Immature natural killer cell (primary cell): ENCODE results near the gene GUK1. TPM values are rescaled to one million over a fixed set of nuclear protein-coding genes. Genes with fewer than 3 reads are reported as not detected.
"Not testable (repeated sequence)": the region's sequence is repeated elsewhere in the genome, so short reads cannot be mapped to it uniquely, and the experiment has no call there.

Experiments used
- DNase-seq, 3 donors: peaks; one replicate each; pipeline ENCODE4 v3.0.0; 2022; ENCODE audit warnings: mixed read lengths in 1 of 3
- H3K27ac Mint-ChIP-seq, 6 donors: one replicate each; pipeline ENCODE4 v1.8.0; 2020; ENCODE audit warnings: mixed read lengths in 6 of 6, mild to moderate bottlenecking in 5 of 6, inconsistent platforms in 4 of 6, moderate library complexity in 3 of 6
- H3K27me3 Mint-ChIP-seq, 3 donors: one replicate each; pipeline ENCODE4 v1.8.0; 2020 to 2021; ENCODE audit warnings: low read depth in 3 of 3, mild to moderate bottlenecking in 3 of 3, mixed read lengths in 3 of 3, moderate library complexity in 3 of 3, inconsistent platforms in 1 of 3
- H3K36me3 Mint-ChIP-seq, 3 donors: one replicate each; pipeline ENCODE4 v1.8.0; 2020; ENCODE audit warnings: mixed read lengths in 3 of 3, inconsistent platforms in 2 of 3, mild to moderate bottlenecking in 2 of 3
- H3K4me1 Mint-ChIP-seq, 2 donors: one replicate each; pipeline ENCODE4 v1.8.0; 2020; ENCODE audit warnings: inconsistent platforms in 2 of 2, mild to moderate bottlenecking in 2 of 2, mixed read lengths in 2 of 2, moderate library complexity in 1 of 2
- H3K4me3 Mint-ChIP-seq, 5 donors: one replicate each; pipeline ENCODE4 v1.8.0; 2020; ENCODE audit warnings: mild to moderate bottlenecking in 5 of 5, mixed read lengths in 5 of 5, inconsistent platforms in 3 of 5, moderate library complexity in 3 of 5
- H3K9me3 Mint-ChIP-seq, 6 donors: one replicate each; pipeline ENCODE4 v1.8.0; 2020; ENCODE audit warnings: mild to moderate bottlenecking in 6 of 6, mixed read lengths in 6 of 6, inconsistent platforms in 4 of 6, moderate library complexity in 3 of 6
- polyA plus RNA-seq, 3 donors: library from polyadenylated mRNA; unstranded; fragments of 300-500 nt; fragmentation: Illumina TruSeq; gene quantifications; one replicate each; pipeline ENCODE4 v1.2.3, GENCODE V29; 2021

The GUK1 gene
- polyA plus RNA-seq, 3 donors from 2014 or later = 516 to 803 (median 763) TPM

DNA sequence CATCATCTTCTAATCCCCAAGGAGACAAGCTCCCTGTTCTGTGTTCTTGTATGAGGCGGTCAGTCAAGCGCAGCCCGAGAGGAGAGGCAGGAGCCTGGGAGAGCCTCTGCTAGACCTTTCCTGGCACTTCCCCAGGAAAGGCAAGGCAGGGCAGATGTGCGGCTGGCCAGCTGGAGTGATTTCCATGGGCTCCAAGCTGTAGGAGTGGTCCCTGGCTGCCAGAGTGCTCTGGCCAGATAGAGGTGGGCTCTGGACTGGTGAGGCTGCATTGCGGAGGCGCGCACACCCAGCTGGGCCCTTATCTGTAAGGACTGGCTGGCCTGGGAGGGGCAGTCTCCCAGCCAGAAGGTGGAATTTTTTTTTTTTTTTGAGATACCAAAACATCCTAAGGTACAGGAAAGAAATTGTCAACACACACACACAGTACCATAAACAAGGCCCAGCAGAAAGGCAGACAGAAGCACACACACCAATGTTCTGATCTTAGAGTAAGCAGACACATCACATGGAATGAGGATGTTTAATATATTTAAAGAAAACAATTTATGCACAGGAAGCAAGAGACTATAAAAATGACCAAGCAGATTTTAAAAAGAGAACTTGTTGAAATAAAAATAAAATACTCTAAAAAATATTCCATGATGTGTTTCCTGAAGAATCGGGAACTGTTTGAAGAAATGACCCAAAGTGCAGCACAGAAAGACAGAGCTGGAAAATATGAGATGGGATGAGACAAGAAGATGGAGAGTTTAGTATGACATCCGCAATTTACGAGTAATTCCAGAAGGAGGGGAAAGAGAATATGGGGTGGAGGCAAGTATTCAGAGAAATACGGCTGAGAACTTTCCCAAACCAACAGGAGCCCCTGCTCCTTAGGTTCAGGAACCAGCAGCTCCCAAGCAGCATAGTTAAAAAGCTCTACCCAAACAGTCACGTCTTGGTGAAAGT lies 38.9 kb downstream of the GUK1 start:
- Mint-ChIP-seq H3K9me3 (no peaks in the 10 kb centered on the region), H3K27ac (peak overlapping the region in 3 of 6 donors; percentile 20 to 66 (median 31)), H3K4me3 (no peak overlapping the region), H3K4me1 (peaks cover 27 to 40% of the 10 kb centered on the region in 2 donors), H3K27me3 (peaks cover 15 to 33% (median 17%) of the 10 kb centered on the region in 3 donors), H3K36me3 (peaks cover 0 to 5% (median 3%) of the 10 kb centered on the region in 3 donors)
- DNase-seq = no peak

DNA sequence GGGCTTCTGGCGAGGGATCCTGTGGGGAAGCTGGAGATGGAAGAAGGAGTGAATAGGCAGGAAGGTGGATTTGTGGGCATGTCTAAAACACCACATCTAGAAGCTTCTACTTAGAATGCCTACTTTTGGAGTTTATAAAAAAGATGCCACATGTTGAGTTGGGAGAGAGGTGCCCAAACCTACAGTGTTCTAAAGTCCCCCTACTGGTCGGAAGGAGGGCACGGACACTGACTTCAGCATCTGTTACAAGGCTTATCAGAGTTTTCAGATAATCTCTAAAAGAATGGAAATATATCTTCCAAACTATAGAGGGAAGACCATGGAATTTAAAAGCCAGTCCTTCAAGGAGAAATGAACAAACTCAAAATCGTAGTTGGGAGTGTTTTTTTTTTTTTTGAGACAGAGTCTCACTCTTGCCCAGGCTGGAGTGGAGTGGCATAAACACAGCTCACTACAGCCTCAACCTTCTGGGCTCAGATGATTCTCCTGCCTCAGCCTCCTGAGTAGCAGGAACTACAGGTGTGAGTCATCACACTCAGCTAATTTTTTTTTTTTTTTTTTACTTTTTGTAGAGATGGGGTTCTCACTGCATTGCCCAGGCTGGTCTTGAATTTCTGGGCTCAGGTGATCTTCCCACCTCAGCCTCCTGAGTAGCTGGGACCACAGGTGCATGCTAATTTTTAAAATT lies 40.3 kb downstream of the GUK1 start:
- H3K27me3 Mint-ChIP-seq = peaks cover 13 to 29% (median 22%) of the 10 kb centered on the region in 3 donors
- no peaks in the 10 kb centered on the region for H3K9me3 Mint-ChIP-seq
- no peak overlapping the region for H3K4me3 Mint-ChIP-seq
- H3K27ac Mint-ChIP-seq = no peak overlapping the region
- peaks cover 33 to 43% of the 10 kb centered on the region in 2 donors for H3K4me1 Mint-ChIP-seq
- peaks cover 0 to 5% (median 3%) of the 10 kb centered on the region in 3 donors for H3K36me3 Mint-ChIP-seq
- no peak for DNase-seq

DNA sequence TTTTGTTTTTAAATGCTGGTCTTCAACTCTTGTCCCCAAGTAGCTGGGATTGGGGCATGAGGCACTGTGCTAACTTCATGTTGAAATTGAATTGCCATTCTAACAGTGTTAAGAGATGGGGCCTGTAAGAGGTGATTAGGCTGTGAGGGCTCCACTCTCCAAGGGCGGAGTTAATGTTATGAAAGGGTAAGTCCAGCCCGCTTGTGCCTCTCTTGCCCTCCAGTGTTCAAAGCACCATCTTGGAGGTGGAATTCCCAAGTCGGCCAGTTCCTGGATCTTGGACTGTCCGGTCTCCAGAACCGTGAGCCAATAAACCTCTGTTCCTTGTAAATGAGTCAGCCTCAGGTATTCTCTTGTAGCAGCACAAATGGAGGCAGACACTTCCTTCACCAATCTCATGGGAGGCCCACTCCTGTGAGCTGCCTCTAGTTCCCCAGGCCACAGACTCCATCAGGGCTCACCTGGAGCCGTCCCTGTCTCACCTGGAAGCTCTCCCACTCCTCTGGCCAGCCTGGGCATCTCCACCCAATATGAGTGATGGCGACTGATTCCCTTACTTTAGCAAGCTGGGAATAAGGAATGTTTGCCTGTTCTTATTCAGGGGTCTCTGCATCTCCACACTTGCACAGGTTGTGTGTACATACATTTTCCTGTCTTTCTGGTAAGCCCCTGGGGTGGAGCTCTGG lies 41.0 kb downstream of the GUK1 start:
- Mint-ChIP-seq H3K4me1 (peaks cover 40 to 50% of the 10 kb centered on the region in 2 donors), H3K9me3 (no peaks in the 10 kb centered on the region), H3K4me3 (no peak overlapping the region), H3K36me3 (peaks cover 0 to 5% (median 3%) of the 10 kb centered on the region in 3 donors), H3K27me3 (peaks cover 13 to 33% (median 24%) of the 10 kb centered on the region in 3 donors), H3K27ac (peak overlapping the region in 3 of 6 donors; percentile 55 to 69 (median 65))
- no peak for DNase-seq

DNA sequence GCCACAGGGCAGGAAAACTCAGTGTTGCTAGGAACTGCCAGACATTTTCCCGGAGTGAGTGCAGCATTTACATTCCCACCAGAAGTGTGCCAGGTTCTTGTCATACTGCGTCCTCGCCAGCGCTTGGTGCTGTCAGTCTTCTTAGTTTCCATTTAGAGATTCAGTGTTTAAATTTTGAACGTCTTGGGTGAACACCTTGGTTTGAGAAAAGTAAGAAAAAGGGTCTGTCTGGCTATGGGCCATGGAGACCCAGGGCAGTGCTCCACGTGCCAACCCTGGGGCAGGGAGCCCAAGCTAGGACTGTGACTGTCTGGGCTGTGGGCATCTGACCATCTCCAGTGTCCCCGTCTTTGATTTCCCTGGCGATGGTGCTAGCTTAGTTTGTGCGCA lies 41.6 kb downstream of the GUK1 start:
- no peaks in the 10 kb centered on the region for H3K9me3 Mint-ChIP-seq
- DNase-seq = no peak
- no peak overlapping the region for H3K4me3 Mint-ChIP-seq
- H3K4me1 Mint-ChIP-seq = peaks cover 45 to 56% of the 10 kb centered on the region in 2 donors
- H3K36me3 Mint-ChIP-seq = peaks cover 0 to 5% (median 3%) of the 10 kb centered on the region in 3 donors
- peaks cover 13 to 34% (median 24%) of the 10 kb centered on the region in 3 donors for H3K27me3 Mint-ChIP-seq
- H3K27ac Mint-ChIP-seq = peak overlapping the region in 4 of 6 donors; percentile 54 to 69 (median 60)

DNA sequence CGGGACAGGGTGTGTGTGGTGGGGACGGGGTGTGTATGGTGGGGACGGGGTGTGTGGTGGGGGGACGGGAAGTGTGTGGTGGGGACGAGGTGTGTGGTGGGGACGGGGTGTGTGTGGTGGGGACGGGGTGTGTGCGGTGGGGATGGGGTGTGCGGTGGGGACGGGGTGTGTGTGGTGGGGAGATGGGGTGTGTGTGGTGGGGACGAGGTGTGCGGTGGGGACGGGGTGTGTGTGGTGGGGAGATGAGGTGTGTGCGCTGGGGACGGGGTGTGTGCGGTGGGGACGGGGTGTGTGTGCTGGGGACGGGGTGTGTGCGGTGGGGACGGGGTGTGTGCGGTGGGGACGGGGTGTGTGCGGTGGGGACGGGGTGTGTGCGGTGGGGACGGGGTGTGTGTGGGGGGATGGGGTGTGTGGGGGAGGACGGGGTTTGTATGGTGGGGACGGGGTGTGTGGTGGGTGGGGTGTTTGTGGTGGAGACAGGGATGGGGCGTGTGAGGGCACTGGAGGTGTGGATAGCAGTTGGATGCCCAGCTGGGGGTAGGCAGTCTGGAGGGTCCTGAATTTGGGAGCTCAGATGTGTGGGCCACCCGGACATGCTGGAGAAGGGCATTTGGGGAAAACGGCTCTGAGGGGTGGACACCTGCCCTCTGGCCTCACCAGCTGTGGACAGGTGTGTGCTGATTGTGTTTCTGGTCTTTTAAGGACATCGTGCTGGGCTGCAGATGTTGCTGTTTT lies 42.4 kb downstream of the GUK1 start:
- Mint-ChIP-seq H3K27ac (peak overlapping the region in 5 of 6 donors; percentile 43 to 73 (median 56)), H3K9me3 (no peaks in the 10 kb centered on the region), H3K4me3 (peak overlapping the region in 1 of 5 donors; percentile 17), H3K36me3 (peaks cover 0 to 5% (median 3%) of the 10 kb centered on the region in 3 donors), H3K4me1 (peaks cover 45 to 58% of the 10 kb centered on the region in 2 donors), H3K27me3 (peaks cover 13 to 36% (median 24%) of the 10 kb centered on the region in 3 donors)
- DNase-seq = peak; percentile 48 to 56 (median 48)

DNA sequence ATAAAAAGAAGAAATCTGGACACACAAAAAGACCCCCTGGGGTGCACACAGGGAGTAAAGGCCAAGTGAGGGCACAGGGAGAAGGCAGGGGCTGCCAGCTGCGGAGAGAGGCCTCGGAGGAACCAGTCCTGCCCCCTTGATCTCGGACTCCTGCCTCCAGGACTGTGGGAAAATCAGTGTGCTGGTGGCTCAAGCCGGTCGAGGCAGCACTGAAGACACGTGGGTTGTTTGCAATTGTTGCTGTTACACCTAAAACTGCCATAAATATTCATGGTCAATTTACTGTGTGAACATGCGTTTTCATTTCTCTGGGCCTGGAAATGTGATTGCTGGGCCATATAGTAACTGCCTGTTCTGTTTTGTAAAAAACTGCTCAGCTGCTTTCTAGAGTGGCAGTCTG lies 44.1 kb downstream of the GUK1 start:
- Mint-ChIP-seq H3K27me3 (peaks cover 11 to 31% (median 24%) of the 10 kb centered on the region in 3 donors), H3K4me3 (no peak overlapping the region), H3K9me3 (no peaks in the 10 kb centered on the region), H3K36me3 (no peaks in the 10 kb centered on the region), H3K27ac (peak overlapping the region in 2 of 6 donors; percentile 9 to 49), H3K4me1 (peaks cover 34 to 47% of the 10 kb centered on the region in 2 donors)
- DNase-seq = no peak

DNA sequence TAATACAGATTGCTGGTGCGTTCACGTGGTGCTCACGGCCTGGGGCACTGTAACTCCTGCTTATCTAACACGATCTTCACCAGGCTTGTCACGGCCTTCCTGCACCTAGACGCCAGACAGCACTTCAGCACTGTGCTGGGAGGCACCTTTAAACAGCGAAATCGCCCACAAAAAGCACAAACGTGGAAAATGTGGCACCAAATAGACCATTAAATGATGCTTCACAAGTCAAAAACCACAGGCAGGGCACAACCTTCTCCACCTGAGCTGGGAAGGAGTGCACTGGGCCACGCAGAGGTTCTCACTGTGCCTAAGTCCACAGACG lies 45.5 kb downstream of the GUK1 start:
- H3K4me3 Mint-ChIP-seq = peak overlapping the region in 3 of 5 donors; percentile 5 to 61 (median 41)

DNA sequence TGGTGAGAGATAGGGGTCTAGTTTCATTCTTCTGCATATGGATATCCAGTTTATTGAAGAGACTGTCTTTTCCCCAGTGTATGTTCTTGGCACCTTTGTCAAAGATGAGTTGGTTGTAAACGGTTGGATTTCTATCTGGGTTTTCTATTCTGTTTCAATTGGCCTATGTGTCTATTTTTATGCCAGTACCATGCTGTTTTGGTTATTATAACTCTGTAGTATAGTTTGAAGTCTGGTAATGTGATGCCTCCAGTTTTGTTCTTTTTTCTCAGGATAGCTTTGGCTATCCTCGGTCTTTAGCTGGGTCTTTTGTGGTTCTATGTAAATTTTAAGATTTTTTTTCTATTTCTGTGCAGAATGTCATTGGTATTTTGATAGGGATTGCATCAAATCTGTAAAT lies 48.2 kb downstream of the GUK1 start:
- not testable (repeated sequence) for H3K27ac Mint-ChIP-seq, DNase-seq, H3K36me3 Mint-ChIP-seq, H3K9me3 Mint-ChIP-seq, H3K4me3 Mint-ChIP-seq, H3K27me3 Mint-ChIP-seq
- peaks cover 23 to 27% of the 10 kb centered on the region in 2 donors for H3K4me1 Mint-ChIP-seq

More for the DNA sequence above, 45.5 kb downstream of the GUK1 start:
- H3K27ac Mint-ChIP-seq = peak overlapping the region; percentile 29 to 85 (median 78)
- peak; percentile 49 to 67 (median 59) for DNase-seq
- peaks cover 34 to 42% of the 10 kb centered on the region in 2 donors for H3K4me1 Mint-ChIP-seq
- peaks cover 11 to 24% (median 23%) of the 10 kb centered on the region in 3 donors for H3K27me3 Mint-ChIP-seq
- H3K9me3 Mint-ChIP-seq = no peaks in the 10 kb centered on the region
- H3K36me3 Mint-ChIP-seq = peaks cover 0 to under 1% (median 0%) of the 10 kb centered on the region in 3 donors

DNA sequence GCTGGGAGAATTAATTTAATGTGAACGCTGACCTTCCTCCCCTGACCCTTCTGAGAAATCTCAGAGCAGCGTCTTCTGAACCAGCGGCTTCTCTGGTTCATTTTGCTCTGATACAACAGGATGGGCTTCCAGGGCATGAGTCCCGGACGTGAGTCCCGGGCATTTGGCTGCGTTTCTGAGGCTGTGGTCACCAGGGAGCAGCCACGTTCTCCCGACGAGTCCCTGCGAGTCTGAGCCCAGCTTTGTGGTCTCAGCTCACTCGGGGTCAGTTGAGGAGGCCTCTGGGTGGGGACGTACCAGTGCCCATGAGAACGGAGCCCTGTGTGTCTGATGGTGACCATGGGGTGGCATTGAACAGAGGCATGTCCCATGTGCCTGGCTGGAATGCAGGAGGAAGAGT lies 50.1 kb downstream of the GUK1 start:
- peaks cover 15 to 22% of the 10 kb centered on the region in 2 donors for H3K4me1 Mint-ChIP-seq
- DNase-seq = no peak
- no peaks in the 10 kb centered on the region for H3K9me3 Mint-ChIP-seq
- peaks cover 0 to 4% (median under 1%) of the 10 kb centered on the region in 3 donors for H3K36me3 Mint-ChIP-seq
- no peak overlapping the region for H3K27ac Mint-ChIP-seq
- H3K27me3 Mint-ChIP-seq = peaks cover 0 to 7% (median 3%) of the 10 kb centered on the region in 3 donors
- no peak overlapping the region for H3K4me3 Mint-ChIP-seq

DNA sequence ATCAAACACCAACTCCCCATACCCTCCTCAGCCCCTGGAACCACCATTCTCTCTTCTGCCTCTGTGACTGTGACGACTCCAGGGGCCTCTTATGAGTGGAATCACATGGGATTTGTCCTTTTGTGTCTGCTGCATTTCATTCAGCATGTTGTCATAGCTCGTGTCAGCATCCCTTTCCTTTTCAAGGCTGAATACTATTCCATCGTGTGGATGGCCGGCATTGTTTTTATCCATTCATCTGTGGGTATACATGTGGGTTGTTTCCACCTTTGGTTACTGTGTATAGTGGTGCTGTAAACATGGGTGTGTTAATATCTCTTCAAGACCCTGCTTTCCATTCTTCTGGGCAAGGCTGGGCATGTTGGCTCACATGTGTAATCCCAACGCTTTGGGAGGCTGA lies 50.7 kb downstream of the GUK1 start:
- no peak overlapping the region for H3K4me3 Mint-ChIP-seq
- no peak for DNase-seq
- peaks cover 0 to 4% (median 0%) of the 10 kb centered on the region in 3 donors for H3K27me3 Mint-ChIP-seq
- peaks cover 0 to 9% (median 5%) of the 10 kb centered on the region in 3 donors for H3K36me3 Mint-ChIP-seq
- H3K9me3 Mint-ChIP-seq = no peaks in the 10 kb centered on the region
- peaks cover 9 to 16% of the 10 kb centered on the region in 2 donors for H3K4me1 Mint-ChIP-seq
- H3K27ac Mint-ChIP-seq = no peak overlapping the region

DNA sequence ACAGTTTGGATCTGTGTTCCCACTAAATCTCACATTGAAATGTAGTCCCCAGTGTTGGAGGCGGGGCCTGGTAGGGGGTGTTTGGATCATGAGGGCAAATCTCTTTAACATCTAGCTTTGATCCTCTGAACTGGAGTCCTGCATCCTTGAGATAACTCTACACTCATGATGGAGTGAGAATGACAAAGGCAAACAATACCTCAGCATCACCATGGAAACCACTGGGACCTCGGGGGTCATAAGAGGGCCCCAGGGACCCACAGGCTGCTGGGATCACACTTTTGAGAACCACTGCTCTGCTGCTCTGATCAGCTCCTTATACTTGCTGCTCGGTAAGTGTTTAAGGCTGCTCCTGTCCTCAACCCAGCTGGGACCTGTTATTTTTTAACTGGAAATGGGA lies 54.4 kb downstream of the GUK1 start:
- H3K27ac Mint-ChIP-seq = no peak overlapping the region
- H3K36me3 Mint-ChIP-seq = peaks cover 15 to 22% (median 15%) of the 10 kb centered on the region in 3 donors
- H3K4me3 Mint-ChIP-seq = no peak overlapping the region
- no peak for DNase-seq
- H3K4me1 Mint-ChIP-seq = no peaks in the 10 kb centered on the region
- H3K27me3 Mint-ChIP-seq = peaks cover 0 to 2% (median 0%) of the 10 kb centered on the region in 3 donors
- peaks cover under 1 to 13% (median 9%) of the 10 kb centered on the region in 6 donors for H3K9me3 Mint-ChIP-seq

DNA sequence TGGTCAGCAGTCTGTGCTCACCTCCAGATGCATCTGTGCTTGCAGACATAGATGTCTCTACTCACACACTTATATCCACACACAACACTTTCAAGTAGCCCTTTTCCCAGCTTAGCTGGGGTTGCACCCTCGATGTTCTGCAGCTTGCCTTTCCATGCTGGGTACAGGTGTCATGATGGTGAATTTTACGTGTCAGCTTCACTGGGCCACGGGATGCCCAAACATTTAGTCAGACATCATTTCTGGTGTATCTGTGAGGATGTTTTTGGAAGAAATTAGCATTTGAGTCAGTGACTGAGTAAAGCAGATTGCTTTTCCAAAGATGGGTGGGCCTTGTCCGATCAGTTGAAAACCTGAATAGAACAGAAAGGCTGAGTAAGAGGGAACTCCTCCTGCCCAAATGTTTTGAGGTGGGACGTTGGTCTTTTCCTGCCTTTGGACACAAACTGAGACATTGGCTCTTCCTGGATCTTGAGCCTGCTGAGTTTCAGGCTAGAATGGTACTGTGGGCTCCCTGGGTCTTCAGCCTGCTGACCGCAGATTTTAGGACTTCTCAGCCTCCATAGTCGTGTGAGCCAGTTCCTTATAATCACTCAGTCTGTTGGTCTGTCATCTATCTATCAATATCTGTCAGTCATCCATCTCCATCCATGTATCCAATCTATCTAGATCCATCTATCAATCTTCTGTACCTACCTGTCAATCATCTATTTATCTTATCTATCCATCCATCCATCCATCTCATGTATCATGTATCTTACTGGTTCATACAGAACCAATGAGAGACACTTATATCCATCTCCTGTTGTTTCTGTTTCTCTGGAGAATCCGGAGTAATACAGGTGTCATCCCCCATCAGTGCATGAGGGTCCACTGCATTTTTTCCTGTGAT lies 55.1 kb downstream of the GUK1 start:
- H3K4me3 Mint-ChIP-seq = no peak overlapping the region
- H3K9me3 Mint-ChIP-seq = peaks cover 4 to 18% (median 12%) of the 10 kb centered on the region in 6 donors
- H3K36me3 Mint-ChIP-seq = peaks cover 19 to 24% (median 19%) of the 10 kb centered on the region in 3 donors
- no peaks in the 10 kb centered on the region for H3K4me1 Mint-ChIP-seq
- H3K27me3 Mint-ChIP-seq = peaks cover 0 to 2% (median 0%) of the 10 kb centered on the region in 3 donors
- DNase-seq = no peak
- H3K27ac Mint-ChIP-seq = no peak overlapping the region
